ENCODE measurements around the gene KCNC3. TPM values are rescaled to one million over a fixed set of nuclear protein-coding genes. Genes with fewer than 3 reads are reported as not detected.

KCNC3 gene
- total and polyA plus RNA-seq, 2 of the 13 experiments (the other 11 are each of a cell fraction or from before 2014, with no cell fraction given): 0.29 to 1.7 TPM

- Histone ChIP-seq H3K79me2 (ENCODE audit: insufficient read depth, low read length) (no peaks in the 10 kb centered on the region), H3K9ac (ENCODE audit: insufficient read depth, low read depth, low read length) (no peak overlapping the region), H3K4me2 (ENCODE audit: low read depth, low read length) (no peak overlapping the region), H3K4me1 (ENCODE audit: insufficient read depth, low read length) (peaks cover 13% of the 10 kb centered on the region), H3K27ac (ENCODE audit: extremely low read length, insufficient read depth, low read length) (no peak overlapping the region), H3K4me3 (replicated peaks in 1 of 3; ENCODE audit: insufficient read depth in 1 of 3, low read depth in 2 of 3, low read length in 3 of 3) (no peak overlapping the region), H3K27me3 (ENCODE audit: control insufficient read depth in 1 of 2, insufficient read depth in 2 of 2, low read length in 2 of 2) (no peaks in the 10 kb centered on the region), H2AFZ (ENCODE audit: low read length) (no peak overlapping the region), H3K36me3 (replicated peaks in 1 of 2; ENCODE audit: control insufficient read depth in 1 of 2, insufficient read depth in 2 of 2, low read length in 2 of 2) (no peaks in the 10 kb centered on the region), H3K9me3 (ENCODE audit: low read length) (no peaks in the 10 kb centered on the region), H4K20me1 (ENCODE audit: insufficient read depth, low read length) (no peaks in the 10 kb centered on the region)
- FAIRE-seq (no peak), ATAC-seq (no peak), DNase-seq (ENCODE audit: low spot score) (no peak)
- CTCF ChIA-PET (ENCODE audit: low intra/inter-chr PET ratio, low total read pairs): no interaction called here
- WGBS (ENCODE audit: low lambda C conversion rate): 80% methylated on average over 17 of the region's 21 CpGs
- intact Hi-C loops (cut with micrococcal nuclease; ENCODE audit: unreplicated experiment) (no loop called here), in situ Hi-C loops (cut with HindIII; ENCODE audit: extremely low pct_ligation_motif_present, low pct_unique_long_range_greater_than_20kb) (no loop called here)
- no TSS peak for BruUV-seq (replicated peaks)
- TF ChIP-seq THAP11 (CRISPR knock-in tag; IDR thresholded peaks at IDR 0.05): no peak
- TF ChIP-seq ZNF569 (CRISPR knock-in tag; IDR thresholded peaks at IDR 0.05; ENCODE audit: borderline replicate concordance): no peak
- TF ChIP-seq SMARCE1 (IDR thresholded peaks at IDR 0.05; ENCODE audit: borderline replicate concordance): no peak
- TF ChIP-seq TIGD3 (CRISPR knock-in tag; IDR thresholded peaks at IDR 0.05; ENCODE audit: borderline replicate concordance): no peak
- no peak for TF ChIP-seq TFDP1 (CRISPR knock-in tag; IDR thresholded peaks at IDR 0.05; ENCODE audit: borderline replicate concordance)
- no peak for TF ChIP-seq IKZF1 (IDR thresholded peaks at IDR 0.05)
- no peak for TF ChIP-seq FOXA1 (IDR thresholded peaks at IDR 0.05)
- no peak for TF ChIP-seq FOXA1 (CRISPR knock-in tag; IDR thresholded peaks at IDR 0.05)
- TF ChIP-seq ZNF343 (CRISPR knock-in tag; IDR thresholded peaks at IDR 0.05): no peak
- no peak for TF ChIP-seq NR2F2 (IDR thresholded peaks at IDR 0.05; ENCODE audit: borderline replicate concordance, low read depth)
- TF ChIP-seq IRF9 (CRISPR knock-in tag; IDR thresholded peaks at IDR 0.05; ENCODE audit: borderline replicate concordance): no peak
- no peak for TF ChIP-seq KLF15 (CRISPR knock-in tag; IDR thresholded peaks at IDR 0.05; ENCODE audit: borderline replicate concordance)
- no peak for TF ChIP-seq CREB3 (CRISPR knock-in tag; IDR thresholded peaks at IDR 0.05)
- no peak for TF ChIP-seq ZNF572 (CRISPR knock-in tag; IDR thresholded peaks at IDR 0.05)
- POLR2A ChIA-PET: no interaction called here
Measured at GRCh38 chr19:50308991-50309390, 20.2 kb downstream of the KCNC3 start.

All from HepG2 (cell line).